Uterus (tissue), 2 donors: ENCODE data around the gene KRT20.

Experiments used
- CTCF ChIP-seq, 4 experiments: fragments of 200-600 bp in 2 of 4; fragments of 450-650 bp in 2 of 4; sonication (generic) in 2 of 4; IDR thresholded peaks; one replicate each; pipeline ENCODE4 v1.5.1; 2016 to 2019; ENCODE audit warnings: antibody characterized with exemption in 4 of 4, mild to moderate bottlenecking in 2 of 4, moderate library complexity in 1 of 4
- POLR2A ChIP-seq, 2 donors: fragments of 450-650 bp; IDR thresholded peaks; one replicate each; pipeline ENCODE4 v1.6.1; 2016; ENCODE audit warnings: antibody characterized with exemption in 2 of 2, mild to moderate bottlenecking in 1 of 2, moderate library complexity in 1 of 2

- TF ChIP-seq POLR2A (IDR thresholded peaks at IDR 0.05) (no peak), CTCF (IDR thresholded peaks at IDR 0.05) (no peak)
These were observed 57.1 kb downstream of the KRT20 start for GRCh38 chr17:40827746-40828453.
